WTC11 (cell line): ENCODE data around the gene COL13A1. TPM values are rescaled to one million over a fixed set of nuclear protein-coding genes. Genes with fewer than 3 reads are reported as not detected.

Experiments
- ATAC-seq: fragments of 200-7000 bp; cut with Tn5 transposase; 2 replicates; pipeline ENCODE4 v1.10.0; 2021; ENCODE audit warnings: mild to moderate bottlenecking, moderate library complexity
- CTCF ChIA-PET: fragments of 300-600 bp; sonication (Branson Sonifier 250); formaldehyde crosslinking; loops from one replicate; lab custom pipeline; 2021; ENCODE audit warnings: antibody characterized with exemption; lab: Charles Lee
- POLR2A ChIA-PET: fragments of 350-600 bp; sonication (Branson Sonifier 250); formaldehyde crosslinking; loops from one replicate; lab custom pipeline; 2021; ENCODE audit warnings: antibody characterized with exemption; lab: Charles Lee
- DNase-seq: peaks from one replicate; pipeline ENCODE4 v3.0.0; 2021; ENCODE audit warnings: low spot score
- H3K27ac Mint-ChIP-seq: 2 replicates; pipeline ENCODE4 v1.8.0; 2021; ENCODE audit warnings: mixed read lengths
- H3K27me3 Mint-ChIP-seq: 2 replicates; pipeline ENCODE4 v1.8.0; 2021; ENCODE audit warnings: low read depth, mild to moderate bottlenecking, moderate library complexity, mixed read lengths
- H3K36me3 Mint-ChIP-seq: 2 replicates; pipeline ENCODE4 v1.8.0; 2021; ENCODE audit warnings: mixed read lengths
- H3K4me1 Mint-ChIP-seq: 2 replicates; pipeline ENCODE4 v1.8.0; 2022; ENCODE audit warnings: mixed read lengths
- H3K4me3 Mint-ChIP-seq: 2 replicates; pipeline ENCODE4 v1.8.0; 2021; ENCODE audit warnings: mild to moderate bottlenecking, moderate library complexity, mixed read lengths
- H3K9me3 Mint-ChIP-seq: 2 replicates; pipeline ENCODE4 v1.8.0; 2021; ENCODE audit warnings: mixed read lengths
- CDX4 ChIP-seq: fragments of 250-450 bp; sonication (Bioruptor Pico); IDR thresholded peaks from 2 replicates; pipeline ENCODE4 v1.9.0; 2021; ENCODE audit warnings: moderate library complexity, mild to moderate bottlenecking, inconsistent platforms, borderline replicate concordance
- FOXJ3 ChIP-seq: sonication (generic); formaldehyde crosslinking; IDR thresholded peaks from 2 replicates; pipeline ENCODE4 v1.9.0; 2021; ENCODE audit warnings: missing genetic modification reagents, mild to moderate bottlenecking, borderline replicate concordance
- KAT7 ChIP-seq: sonication (generic); formaldehyde crosslinking; IDR thresholded peaks from 2 replicates; pipeline ENCODE4 v1.8.1; 2023; ENCODE audit warnings: missing genetic modification reagents, mild to moderate bottlenecking, borderline replicate concordance
- NFYB ChIP-seq: sonication (generic); formaldehyde crosslinking; conservative IDR thresholded peaks from 2 replicates; pipeline ENCODE4 v1.8.0; 2022; ENCODE audit warnings: low read depth, missing genetic modification reagents
- NR3C1 ChIP-seq: sonication (generic); formaldehyde crosslinking; conservative IDR thresholded peaks from 2 replicates; pipeline ENCODE4 v1.8.1; 2023; ENCODE audit warnings: low read depth, mild to moderate bottlenecking, missing genetic modification reagents
- SMAD3 ChIP-seq: sonication (generic); formaldehyde crosslinking; IDR thresholded peaks from 2 replicates; pipeline ENCODE4 v1.8.0; 2022; ENCODE audit warnings: missing genetic modification reagents, mild to moderate bottlenecking, borderline replicate concordance
- SMAD4 ChIP-seq: sonication (generic); formaldehyde crosslinking; IDR thresholded peaks from 2 replicates; pipeline ENCODE4 v1.8.0; 2022; ENCODE audit warnings: mild to moderate bottlenecking, missing genetic modification reagents
- ZNF671 ChIP-seq: fragments of 250-450 bp; sonication (Bioruptor Pico); IDR thresholded peaks from 2 replicates; pipeline ENCODE4 v1.8.0; 2021; ENCODE audit warnings: mild to moderate bottlenecking
- total RNA-seq: library from RNA; stranded (reverse); gene quantifications from 3 replicates; pipeline ENCODE4 v1.2.3, GENCODE V29; 2021
- TF ChIP-seq, protein P1 (sequence below): sonication (generic); formaldehyde crosslinking; IDR thresholded peaks from 2 replicates; pipeline ENCODE4 v1.8.0; 2023; ENCODE audit warnings: mild to moderate bottlenecking, missing genetic modification reagents
- TF ChIP-seq, protein P2 (sequence below): sonication (generic); formaldehyde crosslinking; IDR thresholded peaks from 2 replicates; pipeline ENCODE4 v1.8.0; 2022; ENCODE audit warnings: mild to moderate bottlenecking, missing genetic modification reagents
- TF ChIP-seq, protein P3 (sequence below): sonication (generic); formaldehyde crosslinking; IDR thresholded peaks from 2 replicates; pipeline ENCODE4 v1.8.0; 2022; ENCODE audit warnings: missing genetic modification reagents
- TF ChIP-seq, protein P4 (sequence below): sonication (generic); formaldehyde crosslinking; IDR thresholded peaks from 2 replicates; pipeline ENCODE4 v1.8.1; 2022; ENCODE audit warnings: missing genetic modification reagents, borderline replicate concordance
- TF ChIP-seq, protein P5 (sequence below): fragments of 250-450 bp; sonication (Bioruptor Pico); IDR thresholded peaks from 2 replicates; pipeline ENCODE4 v1.9.0; 2021; ENCODE audit warnings: mild to moderate bottlenecking, borderline replicate concordance

COL13A1 gene
- total RNA-seq, 1 experiment from 2014 or later: 7.1 TPM

DNA sequence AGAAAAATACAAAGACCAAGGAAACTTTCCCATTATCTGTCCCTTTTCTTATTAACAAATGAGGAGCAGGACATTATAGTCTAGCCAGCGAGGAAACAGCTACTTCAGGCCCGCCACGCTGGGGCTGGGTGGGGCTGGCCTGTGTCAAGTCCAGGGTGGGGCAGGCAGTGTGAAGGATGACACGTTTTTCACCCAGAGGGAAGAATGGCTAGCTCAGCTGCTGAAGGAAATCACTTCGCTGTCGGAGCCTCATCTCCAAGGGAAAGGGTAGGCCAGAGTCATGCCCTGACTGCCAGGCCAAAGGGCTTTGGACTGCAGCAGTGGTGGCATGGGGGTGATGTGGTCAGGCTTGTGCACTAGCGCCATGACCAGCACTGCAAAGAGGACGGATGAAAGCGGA is 24.4 kb downstream of the COL13A1 start:
- no peaks in the 10 kb centered on the region for H3K9me3 Mint-ChIP-seq
- TF ChIP-seq, protein P1, sequence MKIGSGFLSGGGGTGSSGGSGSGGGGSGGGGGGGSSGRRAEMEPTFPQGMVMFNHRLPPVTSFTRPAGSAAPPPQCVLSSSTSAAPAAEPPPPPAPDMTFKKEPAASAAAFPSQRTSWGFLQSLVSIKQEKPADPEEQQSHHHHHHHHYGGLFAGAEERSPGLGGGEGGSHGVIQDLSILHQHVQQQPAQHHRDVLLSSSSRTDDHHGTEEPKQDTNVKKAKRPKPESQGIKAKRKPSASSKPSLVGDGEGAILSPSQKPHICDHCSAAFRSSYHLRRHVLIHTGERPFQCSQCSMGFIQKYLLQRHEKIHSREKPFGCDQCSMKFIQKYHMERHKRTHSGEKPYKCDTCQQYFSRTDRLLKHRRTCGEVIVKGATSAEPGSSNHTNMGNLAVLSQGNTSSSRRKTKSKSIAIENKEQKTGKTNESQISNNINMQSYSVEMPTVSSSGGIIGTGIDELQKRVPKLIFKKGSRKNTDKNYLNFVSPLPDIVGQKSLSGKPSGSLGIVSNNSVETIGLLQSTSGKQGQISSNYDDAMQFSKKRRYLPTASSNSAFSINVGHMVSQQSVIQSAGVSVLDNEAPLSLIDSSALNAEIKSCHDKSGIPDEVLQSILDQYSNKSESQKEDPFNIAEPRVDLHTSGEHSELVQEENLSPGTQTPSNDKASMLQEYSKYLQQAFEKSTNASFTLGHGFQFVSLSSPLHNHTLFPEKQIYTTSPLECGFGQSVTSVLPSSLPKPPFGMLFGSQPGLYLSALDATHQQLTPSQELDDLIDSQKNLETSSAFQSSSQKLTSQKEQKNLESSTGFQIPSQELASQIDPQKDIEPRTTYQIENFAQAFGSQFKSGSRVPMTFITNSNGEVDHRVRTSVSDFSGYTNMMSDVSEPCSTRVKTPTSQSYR: no peak
- no peak for TF ChIP-seq CDX4
- TF ChIP-seq, all 79 proteins: peak for 0
- CTCF ChIA-PET: interaction anchor here (1.5 to 2.5 kb wide), 6 partner anchors 37 to 191 kb away, joined by 3 to 17 read pairs (median 8); no protein-coding TSS in a partner anchor

DNA sequence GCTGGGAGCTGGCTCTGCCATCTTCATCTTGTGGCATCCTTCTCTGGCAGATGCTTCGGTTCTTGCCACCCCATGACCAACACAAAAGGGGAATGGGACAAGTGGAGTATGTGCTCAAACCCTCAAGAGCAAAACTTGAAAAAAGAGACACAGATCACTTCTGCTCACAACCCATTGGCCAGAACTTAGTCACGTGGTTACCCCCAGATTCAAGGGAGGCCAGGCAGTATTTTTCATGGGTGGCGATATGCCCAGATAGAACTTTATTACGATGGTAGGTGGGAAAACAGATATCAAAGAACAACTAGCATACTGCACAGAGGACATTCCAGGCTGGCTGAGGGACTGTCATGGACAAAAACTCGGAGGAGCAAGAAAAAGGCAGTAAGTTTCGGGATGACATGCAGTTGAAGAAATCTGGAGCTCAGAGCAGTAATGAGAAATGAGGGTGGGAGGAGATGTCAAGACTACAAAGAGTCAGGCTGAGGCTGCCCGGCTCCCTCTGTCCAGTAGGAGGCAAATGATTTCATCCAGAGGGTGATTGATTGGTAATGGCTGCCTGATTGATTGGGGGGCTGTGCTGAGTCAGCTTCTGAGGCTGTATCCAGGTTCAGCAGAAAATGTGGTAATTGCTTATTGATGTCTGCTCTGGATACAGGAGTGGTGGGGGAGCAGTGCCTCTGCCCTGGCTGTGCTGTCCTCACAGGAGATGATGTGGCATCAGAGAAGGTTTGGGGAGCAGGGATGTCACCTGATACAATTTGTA is 25.3 kb downstream of the COL13A1 start:
- POLR2A ChIA-PET: interaction anchor here (0.5 kb wide), 1 partner anchor 122 kb away, joined by 3 read pairs; no protein-coding TSS in a partner anchor
- H3K4me1 Mint-ChIP-seq: peaks cover 24% of the 10 kb centered on the region
- H3K27ac Mint-ChIP-seq: no peak overlapping the region
- H3K27me3 Mint-ChIP-seq: peaks cover 5% of the 10 kb centered on the region; the same call in 1 of the 2 replicates
- no peaks in the 10 kb centered on the region for H3K9me3 Mint-ChIP-seq
- no peaks in the 10 kb centered on the region for H3K36me3 Mint-ChIP-seq
- ATAC-seq (peak; percentile 79), DNase-seq (peak; percentile 36)
- no peak overlapping the region for H3K4me3 Mint-ChIP-seq
- CTCF ChIA-PET: interaction anchor here (0.6 to 2.5 kb wide), 24 partner anchors 8 to 377 kb away, joined by 3 to 17 read pairs (median 4); partner anchors contain the start of gene MACROH2A2
- no peak for TF ChIP-seq NR3C1 (CRISPR knock-in tag)

More for the DNA sequence above, 24.4 kb downstream of the COL13A1 start:
- DNase-seq (no peak), ATAC-seq (no peak)
- no peak overlapping the region for H3K4me3 Mint-ChIP-seq
- POLR2A ChIA-PET: no interaction called here
- no peaks in the 10 kb centered on the region for H3K36me3 Mint-ChIP-seq
- H3K4me1 Mint-ChIP-seq: peaks cover 24% of the 10 kb centered on the region
- H3K27me3 Mint-ChIP-seq: peaks cover 5% of the 10 kb centered on the region; the same call in 1 of the 2 replicates
- H3K27ac Mint-ChIP-seq: no peak overlapping the region

DNA sequence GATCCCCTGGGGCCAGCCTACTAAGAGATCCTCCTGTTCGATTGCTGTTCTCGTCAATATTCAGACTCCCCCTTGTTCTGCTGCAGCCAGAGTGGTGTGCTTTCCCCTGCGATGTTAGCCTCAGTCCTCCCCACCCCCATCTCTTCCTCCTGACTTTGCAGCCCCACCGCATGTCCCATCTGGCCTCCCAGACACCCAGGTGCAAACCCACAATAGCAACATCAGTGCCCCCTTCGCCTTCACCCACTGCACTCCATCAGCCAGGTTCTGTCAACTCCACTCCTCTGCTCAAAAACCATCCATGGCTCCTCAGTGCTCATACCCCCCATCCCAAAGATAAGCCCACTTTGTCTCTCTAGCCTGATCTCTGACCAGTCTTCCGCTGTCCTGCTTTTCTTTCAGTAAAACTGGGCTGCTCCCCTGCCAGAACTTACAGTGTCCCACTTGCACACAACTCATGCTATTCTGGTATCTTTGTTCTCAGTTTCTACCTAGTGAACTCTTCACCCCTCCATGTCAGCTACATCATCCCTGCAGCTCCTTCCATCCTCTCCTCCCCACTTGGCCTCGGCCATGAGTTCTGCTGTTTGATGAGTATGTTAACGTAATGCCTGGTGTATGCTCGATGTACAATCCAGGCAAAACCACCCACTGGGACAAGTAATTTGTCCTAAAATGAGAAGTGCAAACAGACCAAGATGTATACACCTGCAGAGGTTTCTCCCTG is 26.6 kb downstream of the COL13A1 start:
- ChIA-PET CTCF (interaction anchor here (0.8 to 2.5 kb wide), 11 partner anchors 8 to 378 kb away, joined by 3 to 17 read pairs (median 6); no protein-coding TSS in a partner anchor), POLR2A (no interaction called here)
- Mint-ChIP-seq H3K36me3 (no peaks in the 10 kb centered on the region), H3K27ac (no peak overlapping the region), H3K4me3 (no peak overlapping the region), H3K9me3 (no peaks in the 10 kb centered on the region), H3K27me3 (peaks cover 5% of the 10 kb centered on the region; the same call in 1 of the 2 replicates), H3K4me1 (peaks cover 24% of the 10 kb centered on the region)
- DNase-seq (no peak), ATAC-seq (no peak)
- TF ChIP-seq KAT7 (CRISPR knock-in tag) (no peak), SMAD3 (CRISPR knock-in tag) (no peak), NFYB (CRISPR knock-in tag) (no peak), SMAD4 (no peak), ZNF671 (CRISPR knock-in tag) (no peak), FOXJ3 (no peak)
- TF ChIP-seq, protein P2, sequence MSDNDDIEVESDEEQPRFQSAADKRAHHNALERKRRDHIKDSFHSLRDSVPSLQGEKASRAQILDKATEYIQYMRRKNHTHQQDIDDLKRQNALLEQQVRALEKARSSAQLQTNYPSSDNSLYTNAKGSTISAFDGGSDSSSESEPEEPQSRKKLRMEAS (CRISPR knock-in tag): no peak
- TF ChIP-seq, protein P3, sequence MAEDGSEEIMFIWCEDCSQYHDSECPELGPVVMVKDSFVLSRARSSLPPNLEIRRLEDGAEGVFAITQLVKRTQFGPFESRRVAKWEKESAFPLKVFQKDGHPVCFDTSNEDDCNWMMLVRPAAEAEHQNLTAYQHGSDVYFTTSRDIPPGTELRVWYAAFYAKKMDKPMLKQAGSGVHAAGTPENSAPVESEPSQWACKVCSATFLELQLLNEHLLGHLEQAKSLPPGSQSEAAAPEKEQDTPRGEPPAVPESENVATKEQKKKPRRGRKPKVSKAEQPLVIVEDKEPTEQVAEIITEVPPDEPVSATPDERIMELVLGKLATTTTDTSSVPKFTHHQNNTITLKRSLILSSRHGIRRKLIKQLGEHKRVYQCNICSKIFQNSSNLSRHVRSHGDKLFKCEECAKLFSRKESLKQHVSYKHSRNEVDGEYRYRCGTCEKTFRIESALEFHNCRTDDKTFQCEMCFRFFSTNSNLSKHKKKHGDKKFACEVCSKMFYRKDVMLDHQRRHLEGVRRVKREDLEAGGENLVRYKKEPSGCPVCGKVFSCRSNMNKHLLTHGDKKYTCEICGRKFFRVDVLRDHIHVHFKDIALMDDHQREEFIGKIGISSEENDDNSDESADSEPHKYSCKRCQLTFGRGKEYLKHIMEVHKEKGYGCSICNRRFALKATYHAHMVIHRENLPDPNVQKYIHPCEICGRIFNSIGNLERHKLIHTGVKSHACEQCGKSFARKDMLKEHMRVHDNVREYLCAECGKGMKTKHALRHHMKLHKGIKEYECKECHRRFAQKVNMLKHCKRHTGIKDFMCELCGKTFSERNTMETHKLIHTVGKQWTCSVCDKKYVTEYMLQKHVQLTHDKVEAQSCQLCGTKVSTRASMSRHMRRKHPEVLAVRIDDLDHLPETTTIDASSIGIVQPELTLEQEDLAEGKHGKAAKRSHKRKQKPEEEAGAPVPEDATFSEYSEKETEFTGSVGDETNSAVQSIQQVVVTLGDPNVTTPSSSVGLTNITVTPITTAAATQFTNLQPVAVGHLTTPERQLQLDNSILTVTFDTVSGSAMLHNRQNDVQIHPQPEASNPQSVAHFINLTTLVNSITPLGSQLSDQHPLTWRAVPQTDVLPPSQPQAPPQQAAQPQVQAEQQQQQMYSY (CRISPR knock-in tag): no peak
- TF ChIP-seq, protein P4, sequence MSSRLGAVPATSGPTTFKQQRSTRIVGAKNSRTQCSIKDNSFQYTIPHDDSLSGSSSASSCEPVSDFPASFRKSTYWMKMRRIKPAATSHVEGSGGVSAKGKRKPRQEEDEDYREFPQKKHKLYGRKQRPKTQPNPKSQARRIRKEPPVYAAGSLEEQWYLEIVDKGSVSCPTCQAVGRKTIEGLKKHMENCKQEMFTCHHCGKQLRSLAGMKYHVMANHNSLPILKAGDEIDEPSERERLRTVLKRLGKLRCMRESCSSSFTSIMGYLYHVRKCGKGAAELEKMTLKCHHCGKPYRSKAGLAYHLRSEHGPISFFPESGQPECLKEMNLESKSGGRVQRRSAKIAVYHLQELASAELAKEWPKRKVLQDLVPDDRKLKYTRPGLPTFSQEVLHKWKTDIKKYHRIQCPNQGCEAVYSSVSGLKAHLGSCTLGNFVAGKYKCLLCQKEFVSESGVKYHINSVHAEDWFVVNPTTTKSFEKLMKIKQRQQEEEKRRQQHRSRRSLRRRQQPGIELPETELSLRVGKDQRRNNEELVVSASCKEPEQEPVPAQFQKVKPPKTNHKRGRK: no peak
- TF ChIP-seq, protein P5, sequence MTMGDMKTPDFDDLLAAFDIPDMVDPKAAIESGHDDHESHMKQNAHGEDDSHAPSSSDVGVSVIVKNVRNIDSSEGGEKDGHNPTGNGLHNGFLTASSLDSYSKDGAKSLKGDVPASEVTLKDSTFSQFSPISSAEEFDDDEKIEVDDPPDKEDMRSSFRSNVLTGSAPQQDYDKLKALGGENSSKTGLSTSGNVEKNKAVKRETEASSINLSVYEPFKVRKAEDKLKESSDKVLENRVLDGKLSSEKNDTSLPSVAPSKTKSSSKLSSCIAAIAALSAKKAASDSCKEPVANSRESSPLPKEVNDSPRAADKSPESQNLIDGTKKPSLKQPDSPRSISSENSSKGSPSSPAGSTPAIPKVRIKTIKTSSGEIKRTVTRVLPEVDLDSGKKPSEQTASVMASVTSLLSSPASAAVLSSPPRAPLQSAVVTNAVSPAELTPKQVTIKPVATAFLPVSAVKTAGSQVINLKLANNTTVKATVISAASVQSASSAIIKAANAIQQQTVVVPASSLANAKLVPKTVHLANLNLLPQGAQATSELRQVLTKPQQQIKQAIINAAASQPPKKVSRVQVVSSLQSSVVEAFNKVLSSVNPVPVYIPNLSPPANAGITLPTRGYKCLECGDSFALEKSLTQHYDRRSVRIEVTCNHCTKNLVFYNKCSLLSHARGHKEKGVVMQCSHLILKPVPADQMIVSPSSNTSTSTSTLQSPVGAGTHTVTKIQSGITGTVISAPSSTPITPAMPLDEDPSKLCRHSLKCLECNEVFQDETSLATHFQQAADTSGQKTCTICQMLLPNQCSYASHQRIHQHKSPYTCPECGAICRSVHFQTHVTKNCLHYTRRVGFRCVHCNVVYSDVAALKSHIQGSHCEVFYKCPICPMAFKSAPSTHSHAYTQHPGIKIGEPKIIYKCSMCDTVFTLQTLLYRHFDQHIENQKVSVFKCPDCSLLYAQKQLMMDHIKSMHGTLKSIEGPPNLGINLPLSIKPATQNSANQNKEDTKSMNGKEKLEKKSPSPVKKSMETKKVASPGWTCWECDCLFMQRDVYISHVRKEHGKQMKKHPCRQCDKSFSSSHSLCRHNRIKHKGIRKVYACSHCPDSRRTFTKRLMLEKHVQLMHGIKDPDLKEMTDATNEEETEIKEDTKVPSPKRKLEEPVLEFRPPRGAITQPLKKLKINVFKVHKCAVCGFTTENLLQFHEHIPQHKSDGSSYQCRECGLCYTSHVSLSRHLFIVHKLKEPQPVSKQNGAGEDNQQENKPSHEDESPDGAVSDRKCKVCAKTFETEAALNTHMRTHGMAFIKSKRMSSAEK (CRISPR knock-in tag): no peak
